GM19324 (cell line): ENCODE results near the gene EMSY.

Experiments
- ATAC-seq: cut with Tn5 transposase; IDR thresholded peaks from one replicate; pipeline ENCODE4 v1.9.1; 2021; ENCODE audit warnings: mild to moderate bottlenecking, moderate library complexity; ENCODE audit not compliant: unreplicated experiment, low FRiP score

EMSY gene

DNA sequence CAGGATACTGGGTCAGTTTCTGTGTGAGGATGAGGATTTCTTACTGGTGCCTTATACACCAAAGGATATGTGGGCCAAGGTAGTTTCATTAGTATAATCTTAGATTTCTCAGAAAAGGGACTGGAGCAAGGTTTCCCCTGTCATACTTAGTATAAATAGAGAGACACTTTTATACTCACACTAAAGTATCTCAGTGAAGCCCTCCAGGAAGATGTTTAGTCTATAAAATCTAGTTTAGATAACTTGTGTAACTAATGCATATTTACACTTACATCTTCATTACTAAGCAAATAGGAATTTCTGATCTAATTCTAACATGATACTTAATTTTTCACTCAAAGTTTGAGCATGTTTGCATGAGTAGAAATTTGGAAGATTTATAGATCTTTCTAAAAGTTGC lies 11.1 kb downstream of the EMSY start:
- ATAC-seq, result no peak

DNA sequence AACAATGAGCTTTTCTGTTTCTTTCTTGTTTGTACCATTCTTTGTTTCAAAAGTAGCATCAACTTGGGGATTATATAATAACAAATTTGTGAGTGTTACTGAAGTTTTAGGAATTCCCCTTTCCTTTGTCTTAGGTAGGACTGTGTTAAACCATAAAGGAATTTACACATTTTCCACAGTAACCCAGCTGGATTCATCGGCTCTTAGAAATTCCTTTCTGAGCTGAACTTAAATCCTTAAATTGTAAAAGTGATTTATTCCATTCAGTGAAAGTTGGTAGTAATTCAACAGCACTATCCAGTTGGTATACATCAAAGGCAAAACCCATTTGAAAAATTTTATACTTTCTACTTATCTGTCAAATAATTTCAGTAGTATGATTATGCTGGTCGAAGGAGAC lies 11.8 kb downstream of the EMSY start:
- no peak for ATAC-seq

DNA sequence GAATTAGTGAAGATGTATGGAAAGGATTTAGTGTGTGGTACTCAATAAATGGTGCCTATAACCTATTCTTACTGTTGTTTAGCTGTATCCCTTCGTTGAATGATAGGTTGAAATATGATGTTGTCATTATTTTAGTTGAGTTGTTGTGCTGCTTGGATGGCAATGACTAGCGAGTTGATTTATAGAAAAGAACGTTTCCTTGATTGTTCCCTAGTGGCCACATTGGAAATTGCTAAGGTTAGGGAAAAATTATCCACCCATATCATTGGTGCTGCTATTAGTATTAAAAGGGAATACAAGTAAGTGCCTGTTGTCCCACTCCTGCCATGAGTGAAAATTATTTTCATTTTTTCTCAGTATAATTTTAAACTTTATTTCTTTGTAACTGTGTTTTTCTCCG lies 14.5 kb downstream of the EMSY start:
- ATAC-seq, result no peak

DNA sequence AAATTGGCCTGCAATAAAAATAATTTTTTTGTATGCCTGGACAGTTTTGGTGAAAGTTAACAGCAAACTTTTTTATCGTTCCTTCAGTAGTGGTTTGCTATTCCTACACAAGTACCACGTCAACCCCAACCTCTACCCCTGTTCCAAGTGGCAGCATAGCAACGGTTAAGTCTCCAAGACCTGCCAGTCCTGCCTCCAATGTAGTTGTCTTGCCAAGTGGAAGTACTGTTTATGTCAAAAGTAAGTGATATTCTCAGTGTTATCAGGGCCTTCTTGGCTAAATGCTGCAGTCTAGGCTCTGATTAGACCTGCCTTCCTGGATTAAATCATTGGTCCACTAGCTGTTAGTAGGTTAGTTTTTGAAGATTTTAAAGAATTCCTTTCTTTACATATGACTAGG lies 15.0 kb downstream of the EMSY start:
- ATAC-seq, result no peak

DNA sequence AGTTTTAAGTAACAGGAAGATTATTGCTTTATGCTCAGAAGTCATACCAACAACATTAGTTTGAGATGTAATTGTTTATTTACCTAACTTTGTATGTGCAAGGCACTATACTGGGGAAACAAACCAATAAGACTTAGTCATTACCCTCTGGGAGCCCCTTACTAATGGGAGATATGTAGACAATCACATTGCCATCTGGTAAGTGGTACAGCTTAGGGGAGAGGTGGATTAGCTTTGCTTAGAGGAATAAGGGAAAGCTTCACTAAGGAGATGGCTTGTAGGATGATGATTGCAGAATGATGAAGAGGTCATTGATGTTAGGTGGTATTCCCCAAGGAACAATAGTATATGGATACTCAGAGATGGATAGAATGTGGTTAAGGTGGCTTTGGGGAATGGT lies 17.5 kb downstream of the EMSY start:
- no peak for ATAC-seq

DNA sequence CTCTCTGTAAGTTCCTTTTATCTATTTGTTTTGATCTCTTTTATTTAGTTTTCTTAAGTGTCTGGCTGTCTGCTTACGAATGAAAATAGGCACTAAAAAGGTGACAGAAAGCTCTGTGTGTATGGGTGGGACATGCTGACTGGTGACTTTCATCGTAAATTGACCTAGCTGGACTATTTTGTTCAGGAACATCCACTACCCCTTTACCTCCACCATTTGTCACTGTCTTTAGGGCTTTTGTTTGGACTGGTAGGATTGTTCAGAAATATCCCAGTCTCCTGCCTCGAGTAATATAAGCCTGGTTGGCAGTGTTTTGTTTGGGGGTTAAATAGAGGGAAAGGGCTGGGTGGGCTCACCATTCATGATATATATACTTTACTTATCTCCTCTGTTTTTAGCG lies 20.9 kb downstream of the EMSY start:
- ATAC-seq, result no peak

DNA sequence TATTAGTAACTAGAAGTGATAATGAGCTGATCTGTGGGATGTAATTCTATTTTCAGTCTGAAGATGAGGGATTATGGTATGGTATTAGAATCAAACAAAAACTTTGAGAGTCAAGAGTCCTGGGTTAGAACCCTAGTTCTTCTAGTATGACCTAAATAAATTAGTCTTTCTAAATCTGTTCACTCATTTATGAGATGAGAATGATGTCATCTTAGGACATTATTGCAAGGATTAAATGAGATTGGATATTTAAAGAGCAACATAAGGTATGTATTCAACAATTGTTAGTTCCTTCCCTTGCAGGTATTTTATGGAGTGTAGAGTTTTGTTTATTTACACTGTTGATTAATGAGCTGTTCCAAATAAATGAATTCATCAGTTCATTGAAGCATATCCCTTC lies 21.8 kb downstream of the EMSY start:
- ATAC-seq, result no peak

DNA sequence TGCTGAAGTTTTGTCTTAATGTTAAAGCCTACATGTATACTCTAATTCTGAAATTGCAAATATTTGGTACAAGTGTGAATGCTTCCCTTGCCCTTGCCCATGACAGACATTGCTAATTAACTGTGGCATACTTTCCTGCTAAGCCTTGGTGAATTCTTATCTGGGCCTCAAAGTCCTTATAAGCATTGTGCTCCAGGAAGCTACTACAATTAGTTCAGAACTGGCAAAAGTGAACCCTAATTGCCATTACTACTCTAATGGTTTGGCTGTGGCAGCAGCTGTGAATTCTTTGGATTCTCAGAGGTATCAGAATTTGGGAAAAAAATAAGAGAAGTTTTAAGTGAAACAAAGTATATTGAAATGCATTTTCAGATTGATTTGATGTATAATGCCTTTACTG lies 24.3 kb downstream of the EMSY start:
- no peak for ATAC-seq

DNA sequence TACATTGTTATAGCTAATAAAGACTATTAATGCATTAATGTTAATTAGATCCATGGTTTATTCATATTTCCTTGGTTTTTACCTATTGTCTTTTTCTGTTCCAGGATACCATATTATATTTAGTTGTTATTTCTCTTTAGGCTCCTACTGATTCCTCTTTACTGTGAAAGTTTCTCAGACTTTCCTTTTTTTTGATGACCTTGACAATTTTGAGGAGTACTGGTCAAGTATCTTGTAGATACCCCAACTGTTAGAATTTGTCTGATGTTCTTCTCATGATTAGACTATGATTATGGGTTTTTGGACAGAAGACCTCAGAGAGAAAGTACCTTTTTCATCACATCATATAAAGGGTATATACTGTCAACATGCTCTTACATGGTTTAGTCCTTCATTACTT lies 26.6 kb downstream of the EMSY start:
- ATAC-seq, result no peak

DNA sequence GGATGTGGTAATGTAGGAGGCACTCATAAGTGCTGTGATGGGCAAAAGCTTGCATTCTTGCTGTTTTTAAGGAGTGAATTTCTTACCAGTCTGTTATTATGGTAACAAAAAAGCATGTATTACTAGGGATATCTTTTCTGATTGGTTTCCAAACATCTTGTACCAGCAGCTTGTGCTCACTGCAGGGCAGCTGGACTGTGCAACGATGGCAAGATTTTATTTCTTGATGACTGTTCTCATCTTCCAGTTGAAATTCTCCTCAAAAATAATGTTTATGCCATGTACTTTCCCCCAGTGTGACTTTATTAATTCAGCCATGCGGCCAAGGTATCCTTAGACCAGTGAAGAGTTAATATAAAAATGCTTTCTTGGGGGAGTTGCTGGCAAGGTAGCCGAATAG lies 35.4 kb downstream of the EMSY start:
- no peak for ATAC-seq

DNA sequence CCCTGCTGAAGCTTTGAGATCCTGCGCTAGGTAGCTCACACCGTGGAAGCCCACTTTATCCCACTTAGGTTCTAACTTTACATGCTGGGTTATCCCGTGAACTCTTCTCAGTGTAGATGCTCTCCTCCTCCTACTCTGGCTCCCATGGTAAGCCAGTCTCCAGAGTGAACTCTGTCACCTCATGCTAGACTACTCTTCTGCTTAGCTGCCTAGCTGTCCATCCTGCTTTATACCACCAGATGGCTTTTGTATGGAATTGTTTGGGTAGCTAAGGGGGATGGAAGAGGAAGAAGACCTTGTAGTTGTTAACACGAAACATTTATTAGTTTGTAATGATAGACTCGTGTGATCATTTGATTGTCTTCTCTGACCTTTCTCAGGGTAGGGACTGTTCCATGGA lies 46.8 kb downstream of the EMSY start:
- no peak for ATAC-seq

DNA sequence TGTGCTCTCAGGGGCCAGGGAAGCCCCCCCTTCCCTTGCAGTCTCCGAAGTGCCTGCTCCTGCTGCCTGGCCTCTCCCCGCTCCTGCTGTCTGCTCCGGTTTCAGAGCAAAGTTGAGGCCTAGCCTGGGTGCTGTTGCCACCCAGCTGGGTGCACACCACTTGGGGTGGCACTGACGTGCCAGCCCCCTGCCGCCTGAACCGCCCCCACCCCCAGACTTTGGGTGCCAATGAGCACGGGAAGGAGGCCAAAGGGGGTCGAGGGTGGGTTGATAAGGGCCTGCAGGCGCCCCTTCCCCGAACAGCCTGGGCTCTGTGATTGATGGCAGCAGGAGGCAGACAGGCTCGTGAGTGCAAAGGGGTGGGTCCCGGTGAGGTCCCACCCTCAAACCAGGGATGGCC lies 48.2 kb downstream of the EMSY start:
- no peak for ATAC-seq

DNA sequence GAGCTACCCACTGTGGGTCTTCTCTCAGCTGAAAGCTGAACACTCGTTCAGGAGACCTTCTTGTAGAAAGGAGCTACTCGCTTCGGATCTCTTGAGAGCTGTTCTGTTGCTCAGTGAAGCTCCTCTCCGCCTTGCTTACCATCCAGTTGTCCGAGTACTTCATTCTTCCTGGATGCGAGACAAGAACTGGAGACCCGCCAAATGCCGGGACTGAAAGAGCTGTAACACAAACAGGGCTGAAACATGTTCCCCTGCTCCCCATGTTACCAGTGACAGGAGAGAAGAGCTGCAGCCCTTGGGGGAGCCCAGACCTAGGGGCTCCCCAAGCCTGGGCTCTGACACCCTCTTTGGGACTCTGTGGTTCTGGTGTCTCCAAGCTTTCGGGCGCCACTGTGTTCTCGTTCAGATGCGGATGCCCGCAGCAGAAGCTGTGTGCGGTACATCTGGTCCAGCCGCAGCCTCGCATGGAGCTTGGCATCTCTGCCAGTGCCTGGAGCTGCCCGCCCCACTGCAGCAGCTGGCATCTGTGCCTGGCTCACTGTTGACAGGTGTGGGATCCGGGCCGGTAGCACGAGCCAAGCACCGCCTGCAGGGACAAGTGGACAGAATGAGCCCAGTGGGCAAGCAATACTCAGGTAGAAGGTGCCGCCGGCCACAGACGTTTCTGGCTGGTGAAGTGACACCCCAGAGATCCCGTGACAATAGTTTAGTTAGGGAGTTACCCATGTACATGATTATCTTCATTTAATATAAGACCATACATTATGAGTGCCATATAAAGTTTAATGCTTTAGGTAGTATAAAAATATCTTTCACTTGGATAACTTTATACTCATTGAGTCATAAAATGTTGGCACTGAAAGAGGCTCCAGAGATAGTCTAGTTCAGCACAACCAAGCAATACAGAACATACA lies 49.1 kb downstream of the EMSY start:
- ATAC-seq, result no peak

DNA sequence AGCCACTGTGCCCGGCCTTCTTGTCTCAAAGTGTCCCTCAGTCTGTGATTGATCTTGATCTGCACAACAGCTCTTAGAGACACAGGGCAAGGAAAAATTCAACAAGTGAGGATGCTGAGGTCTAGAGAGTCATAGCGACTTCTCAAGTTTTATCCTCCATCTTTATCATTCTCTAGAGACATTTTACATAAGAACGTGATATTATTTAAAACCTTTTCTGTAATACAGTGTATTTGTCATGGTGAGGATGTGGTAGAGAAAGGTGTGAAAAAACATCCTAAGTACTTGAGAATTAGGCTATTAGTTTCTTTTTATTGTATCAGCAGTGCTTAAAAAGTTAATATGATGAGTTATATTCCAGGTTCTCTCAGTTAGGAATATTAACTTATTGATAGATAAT lies 50.2 kb downstream of the EMSY start:
- no peak for ATAC-seq

DNA sequence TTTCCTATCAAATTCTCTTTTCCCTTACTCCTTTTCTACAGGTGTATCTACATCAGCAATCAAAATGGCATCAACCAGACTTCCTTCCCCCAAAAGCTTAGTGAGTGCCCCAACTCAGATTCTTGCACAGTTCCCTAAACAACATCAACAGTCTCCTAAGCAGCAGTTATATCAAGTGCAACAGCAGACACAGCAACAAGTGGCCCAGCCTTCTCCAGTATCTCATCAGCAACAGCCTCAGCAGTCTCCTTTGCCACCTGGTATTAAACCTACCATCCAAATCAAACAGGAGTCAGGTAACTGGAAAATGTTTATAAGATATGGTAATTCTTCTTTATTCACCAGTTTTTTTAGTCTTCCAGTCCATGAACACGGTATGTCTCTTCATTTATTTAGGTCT lies 51.4 kb downstream of the EMSY start:
- no peak for ATAC-seq

DNA sequence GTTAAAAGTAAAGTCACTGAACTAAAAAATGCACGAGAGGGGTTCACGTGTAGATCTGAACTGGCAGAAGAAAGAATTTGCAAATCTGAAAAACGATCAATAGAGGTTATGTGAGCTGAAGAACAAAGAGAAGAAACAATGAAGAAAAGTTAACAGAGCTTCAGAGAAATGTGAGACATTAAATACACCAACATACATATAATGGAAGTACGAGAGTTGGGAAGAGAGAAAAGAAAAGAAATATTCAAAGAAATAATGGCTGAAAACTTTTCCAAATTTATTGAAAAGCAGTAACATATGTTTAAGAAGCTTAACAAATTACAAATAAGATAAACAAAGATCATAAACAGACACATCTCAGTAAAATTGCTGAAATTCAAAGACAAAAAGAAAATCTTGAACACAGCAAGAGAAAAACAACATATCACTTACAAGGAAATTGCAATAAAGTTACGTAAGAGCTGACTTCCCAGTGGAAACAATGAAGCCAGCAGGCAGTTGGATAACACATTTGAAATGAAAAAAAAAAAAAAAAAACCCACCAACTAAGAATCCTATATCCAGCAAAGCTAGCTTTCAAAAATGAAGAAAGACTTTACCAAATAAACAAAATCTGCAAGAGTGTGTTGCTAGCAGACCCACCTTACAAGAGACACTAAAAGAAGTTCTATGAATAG lies 56.8 kb downstream of the EMSY start:
- no peak for ATAC-seq

DNA sequence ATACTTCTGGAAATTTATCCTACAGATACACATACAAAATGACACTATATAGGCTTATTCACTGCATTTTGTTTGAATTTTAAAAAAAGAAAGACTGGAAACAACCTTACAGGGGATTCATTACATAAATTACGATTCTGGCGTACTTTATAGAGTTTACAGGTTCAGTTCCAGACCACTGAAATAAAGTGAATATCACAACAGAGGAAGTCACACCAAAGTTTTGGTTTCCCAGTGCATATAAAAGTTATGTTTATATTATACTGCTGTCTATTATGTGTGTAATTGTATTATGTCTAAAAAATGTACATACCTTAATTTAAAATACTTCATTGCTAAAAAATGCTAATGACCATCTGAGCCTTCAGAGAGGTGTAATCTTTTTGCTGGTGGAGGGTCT lies 62.0 kb downstream of the EMSY start:
- ATAC-seq, result no peak

DNA sequence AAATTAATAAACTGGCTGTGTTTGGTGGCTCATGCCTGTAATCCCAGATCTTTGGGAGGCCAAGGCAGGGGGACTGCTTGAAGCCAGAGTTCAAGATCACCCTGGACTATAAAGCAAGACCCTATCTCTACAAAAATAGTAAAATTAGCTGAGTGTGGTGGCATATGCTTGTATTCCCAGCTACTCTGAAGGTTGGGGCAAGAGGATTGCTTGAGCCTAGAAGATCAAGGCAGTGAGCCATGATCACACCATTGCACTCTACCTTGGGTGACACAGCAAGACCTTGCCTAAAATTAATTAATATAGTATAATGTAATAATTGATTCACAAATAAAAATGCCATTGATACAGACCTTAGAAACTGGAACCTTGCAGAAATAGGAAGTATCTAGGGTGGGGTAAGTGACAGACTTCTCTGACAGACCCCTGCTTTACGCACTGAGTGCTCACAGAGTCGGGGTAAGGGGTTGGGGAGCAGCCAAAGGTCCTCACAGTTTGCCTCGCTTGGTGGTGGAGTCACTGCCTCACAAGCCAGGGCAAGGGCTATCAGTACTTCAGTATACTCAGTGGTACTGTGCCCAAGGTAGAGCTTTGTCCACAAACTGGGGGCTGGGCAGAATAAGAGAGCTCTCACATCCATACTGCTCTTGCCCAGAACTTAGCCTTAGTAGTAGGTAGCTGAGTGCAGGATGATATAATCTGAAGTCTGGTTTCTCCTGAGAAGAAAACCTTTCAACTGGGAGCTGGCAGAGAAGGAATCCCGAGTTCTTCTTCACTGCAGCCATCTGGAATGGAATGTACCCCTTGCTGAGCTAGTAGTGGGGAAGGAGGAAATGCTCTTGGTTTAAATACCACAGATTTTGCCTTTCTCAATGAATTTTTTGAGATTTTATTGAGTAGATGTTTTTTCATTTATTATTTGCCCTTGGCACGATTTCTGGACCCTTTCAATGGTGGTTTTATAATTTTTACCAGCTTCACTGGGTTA lies 65.5 kb downstream of the EMSY start:
- ATAC-seq, result no peak

DNA sequence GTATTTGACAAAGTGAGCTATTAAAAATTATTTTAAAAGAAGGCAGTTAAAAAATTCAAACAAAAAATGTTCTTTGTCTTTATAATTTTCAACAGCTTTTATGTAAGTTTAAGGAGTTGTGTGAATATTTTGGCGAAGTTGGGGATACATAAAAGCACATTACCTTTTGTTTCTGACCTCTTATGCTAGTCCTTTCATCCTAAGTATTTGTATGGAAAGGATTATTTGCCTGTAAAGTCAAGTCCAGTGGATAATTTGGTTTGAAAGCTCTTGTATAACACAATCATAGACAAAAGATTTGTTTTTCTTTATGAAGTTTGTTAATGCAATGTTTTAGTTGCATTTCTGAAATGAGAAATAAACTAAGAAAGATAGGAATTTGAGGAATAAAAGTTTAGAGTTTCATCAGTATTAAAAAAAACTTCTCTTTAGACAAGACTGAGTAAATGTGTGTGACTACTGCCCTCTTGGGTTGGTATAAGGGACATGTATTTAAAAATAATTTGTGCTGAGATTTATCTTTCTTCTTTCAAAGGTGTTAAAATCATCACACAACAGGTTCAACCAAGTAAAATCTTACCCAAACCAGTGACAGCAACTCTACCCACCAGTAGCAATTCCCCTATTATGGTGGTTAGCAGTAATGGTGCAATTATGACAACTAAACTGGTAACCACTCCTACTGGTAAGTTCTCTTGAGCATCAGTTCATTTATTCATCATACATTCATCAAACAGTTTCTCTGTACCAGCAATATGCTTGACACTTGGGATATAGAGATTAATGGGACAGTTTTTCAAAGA lies 68.2 kb downstream of the EMSY start:
- ATAC-seq, result no peak

DNA sequence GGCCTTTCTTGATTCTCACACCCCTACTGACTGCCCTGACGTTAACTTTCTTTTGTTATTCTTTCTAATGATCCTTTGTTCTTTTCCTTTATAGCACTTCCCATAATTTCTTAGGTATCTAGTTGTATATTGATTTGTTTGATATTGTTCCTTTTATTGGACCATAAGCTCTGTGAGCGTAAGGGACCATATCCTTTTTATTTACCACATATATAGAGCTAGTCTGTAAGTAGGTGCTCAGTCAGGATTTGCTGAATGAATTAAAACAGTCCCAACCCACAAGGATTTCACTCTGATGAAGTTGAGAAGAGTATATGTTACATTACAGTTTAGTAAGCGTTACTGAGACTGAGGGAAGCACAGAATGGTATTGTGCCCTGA lies 68.8 kb downstream of the EMSY start:
- ATAC-seq, result no peak
